Iris pigment epithelial cell (primary cell): ENCODE data around the gene PHKG2.
"Not testable (repeated sequence)": the region's sequence is repeated elsewhere in the genome, so short reads cannot be mapped to it uniquely, and the experiment has no call there.

Experiments
- DNase-seq: peaks from one replicate; pipeline ENCODE4 v3.0.0-alpha.2; 2011; ENCODE audit warnings: low read depth

The PHKG2 gene

DNA sequence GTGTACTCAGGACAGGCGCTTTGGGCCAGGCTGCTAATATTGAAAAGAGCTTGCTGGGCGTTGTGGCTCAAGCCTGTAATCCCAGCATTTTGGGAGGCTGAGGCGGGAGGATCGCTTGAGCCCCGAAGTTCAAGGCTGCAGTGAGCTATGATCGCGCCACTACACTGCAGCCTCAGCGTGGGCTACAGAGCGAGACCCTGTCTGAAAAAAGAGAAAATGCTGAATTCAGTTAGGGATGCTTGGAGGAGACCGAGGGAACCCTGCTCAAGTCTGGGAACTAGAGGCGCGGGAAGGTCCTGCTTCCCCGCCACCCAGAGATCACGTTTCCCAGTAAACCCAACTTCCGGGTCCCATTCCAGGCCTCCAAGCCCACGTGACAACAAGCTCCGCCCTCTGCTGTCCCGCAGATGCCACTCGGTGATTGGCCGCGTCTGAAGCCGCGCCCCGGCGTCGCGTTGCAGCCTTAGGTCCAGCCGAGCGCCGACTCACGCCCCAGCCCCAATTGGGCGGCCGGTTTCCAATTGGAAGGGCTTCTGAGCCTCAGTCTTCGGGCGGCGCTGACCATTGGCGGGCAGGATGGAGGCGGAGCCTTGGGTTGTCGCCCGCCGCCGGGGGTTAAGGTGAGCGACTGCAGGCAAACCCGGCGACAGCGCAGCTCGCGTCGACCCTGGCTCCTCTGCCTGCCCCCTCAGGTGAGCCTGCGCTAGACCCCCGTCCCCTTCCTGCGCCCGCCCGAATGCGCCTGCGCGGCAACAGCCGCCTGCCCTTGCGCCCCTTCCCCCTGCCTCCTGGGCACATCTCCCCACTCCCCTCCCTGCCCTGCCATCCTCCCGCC lies at the start of gene PHKG2:
Gene PHKG2 (plus strand): TSS at position 627 of the 835 bp plus-strand sequence. CDS start 396 bp downstream, outside the sequence.
- DNase-seq, result peak; percentile 99

DNA sequence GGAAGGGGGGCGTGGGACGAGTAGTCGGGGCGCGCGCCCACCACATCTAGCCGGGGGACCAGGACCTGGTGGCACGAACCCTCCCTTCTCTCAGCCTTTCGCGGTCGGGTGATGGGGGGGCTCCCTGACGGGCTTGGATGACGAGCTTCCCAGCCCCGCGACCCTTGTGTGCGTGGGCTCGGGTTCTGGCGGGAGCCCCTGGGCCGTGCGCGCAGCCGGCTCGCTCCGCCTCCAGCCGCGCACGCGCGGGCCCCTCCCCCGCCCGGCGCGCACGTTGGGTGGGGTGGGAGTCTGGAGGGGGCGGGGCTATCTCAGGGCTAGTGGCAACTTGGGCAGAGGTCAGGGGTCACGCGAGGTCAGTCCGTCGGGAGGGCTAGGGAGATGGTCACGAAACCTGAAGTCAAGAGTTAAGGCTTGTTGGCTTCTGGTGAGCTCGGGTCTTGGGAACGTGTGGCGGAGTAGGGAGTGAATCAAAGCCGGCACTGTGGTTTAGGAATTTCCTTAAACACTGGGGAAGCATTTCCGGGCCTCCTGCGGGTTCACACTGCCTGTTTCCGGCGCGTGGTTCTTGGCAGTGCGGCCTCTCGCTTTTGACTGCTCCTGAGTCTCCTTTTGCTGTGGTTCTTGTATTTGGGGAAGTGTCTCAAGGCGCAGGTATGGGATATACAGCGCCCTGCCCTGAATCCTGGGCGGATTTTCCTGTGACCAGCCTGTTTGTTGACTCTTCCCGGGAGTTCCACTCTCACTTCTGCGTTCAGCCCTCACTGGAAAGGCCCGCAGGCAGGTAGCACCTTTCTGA lies 49.2 kb upstream of the PHKG2 start, which contains the start of gene SRCAP:
Gene SRCAP (plus strand): TSS at position 356 of the 799 bp plus-strand sequence. CDS start 1,654 bp downstream, outside the sequence.
- DNase-seq, result peak; percentile 76

DNA sequence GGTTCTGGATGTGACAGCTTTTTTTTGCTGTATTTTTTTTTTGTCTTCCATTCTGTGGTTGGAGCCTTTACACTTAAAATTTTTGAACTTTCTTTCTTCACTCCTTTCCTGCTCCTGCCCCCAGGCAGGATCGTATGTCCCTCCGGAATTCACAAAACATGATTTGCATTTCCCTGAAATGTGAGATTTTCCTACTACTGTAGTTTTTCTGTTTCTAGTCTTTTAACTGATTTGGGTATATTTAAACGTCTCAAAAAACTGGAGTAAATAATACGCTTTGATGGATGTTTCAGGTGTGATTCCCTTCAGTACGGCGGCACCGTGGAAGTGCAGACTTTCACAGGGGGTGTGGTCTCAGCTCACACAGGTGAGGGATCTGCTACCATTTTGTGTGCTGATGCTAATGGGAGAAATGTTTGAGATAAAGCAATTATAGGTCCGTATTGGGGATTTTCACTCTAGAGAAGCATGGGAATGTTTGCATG lies 48.6 kb upstream of the PHKG2 start:
- DNase-seq, result no peak

DNA sequence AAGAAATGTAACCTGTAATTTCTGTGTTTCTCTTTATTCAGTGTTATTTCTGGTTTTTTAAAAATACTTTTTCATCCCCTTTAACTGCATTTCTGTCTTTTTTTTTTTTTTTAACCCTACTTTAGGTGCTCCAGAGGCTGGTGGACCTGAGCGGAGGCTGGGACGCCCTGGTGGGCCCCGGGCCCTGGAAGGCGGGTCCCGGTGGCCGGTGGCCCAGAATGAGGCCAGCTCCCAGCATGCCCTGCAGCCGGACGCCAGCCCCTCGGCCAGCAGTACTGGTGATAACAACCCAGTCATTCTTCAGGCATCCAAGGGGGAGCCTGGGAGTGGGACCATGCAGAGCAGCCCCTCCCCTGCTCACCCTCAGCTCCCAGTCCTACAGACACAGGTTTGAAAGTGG lies 47.7 kb upstream of the PHKG2 start:
- peak; percentile 53 for DNase-seq

GRCh38 chr16:30700971-30701370 lies 47.3 kb upstream of the PHKG2 start:
- DNase-seq, result no peak

- not testable (repeated sequence) for DNase-seq
These were observed 45.2 kb upstream of the PHKG2 start for GRCh38 chr16:30703071-30703470.

- no peak for DNase-seq
These were observed 44.3 kb upstream of the PHKG2 start for GRCh38 chr16:30703971-30704370.

GRCh38 chr16:30706046-30706445 lies 42.2 kb upstream of the PHKG2 start:
- no peak for DNase-seq

- DNase-seq, result no peak
These were observed 37.3 kb upstream of the PHKG2 start for GRCh38 chr16:30710971-30711370.

GRCh38 chr16:30711712-30712111 lies 36.5 kb upstream of the PHKG2 start:
- DNase-seq, result no peak

- peak; percentile 85 for DNase-seq
These were observed 32.3 kb upstream of the PHKG2 start for GRCh38 chr16:30715750-30716445.

DNA sequence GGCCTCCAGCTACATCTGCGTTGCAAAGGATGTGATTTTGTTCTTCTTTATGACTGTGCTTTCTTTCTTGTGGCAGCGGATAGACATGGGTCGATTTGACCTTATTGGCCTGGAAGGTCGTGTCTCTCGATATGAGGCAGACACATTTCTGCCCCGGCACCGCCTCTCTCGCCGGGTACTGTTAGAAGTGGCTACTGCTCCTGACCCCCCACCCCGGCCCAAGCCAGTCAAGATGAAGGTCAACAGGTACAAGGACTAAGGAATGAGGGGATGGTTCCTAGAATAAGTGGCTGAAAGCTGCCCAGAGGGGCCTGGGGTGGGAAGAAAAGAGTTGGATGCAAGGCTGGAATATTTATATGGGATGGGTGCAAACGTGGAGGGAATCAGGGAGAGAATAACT lies 28.1 kb upstream of the PHKG2 start:
- DNase-seq, result no peak

DNA sequence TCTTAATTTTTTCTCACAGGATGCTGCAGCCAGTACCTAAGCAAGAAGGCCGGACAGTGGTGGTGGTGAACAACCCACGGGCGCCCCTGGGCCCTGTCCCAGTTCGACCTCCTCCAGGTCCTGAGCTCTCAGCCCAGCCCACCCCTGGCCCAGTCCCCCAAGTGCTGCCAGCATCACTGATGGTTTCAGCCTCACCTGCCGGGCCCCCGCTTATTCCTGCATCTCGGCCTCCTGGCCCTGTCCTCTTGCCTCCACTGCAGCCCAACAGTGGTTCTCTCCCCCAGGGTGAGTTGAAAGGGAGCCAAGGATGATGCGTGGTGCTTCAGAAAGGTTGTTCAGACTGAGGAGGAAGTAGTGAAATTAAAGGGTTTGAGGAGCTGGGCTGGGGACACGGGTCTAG lies 27.5 kb upstream of the PHKG2 start:
- DNase-seq, result no peak

DNA sequence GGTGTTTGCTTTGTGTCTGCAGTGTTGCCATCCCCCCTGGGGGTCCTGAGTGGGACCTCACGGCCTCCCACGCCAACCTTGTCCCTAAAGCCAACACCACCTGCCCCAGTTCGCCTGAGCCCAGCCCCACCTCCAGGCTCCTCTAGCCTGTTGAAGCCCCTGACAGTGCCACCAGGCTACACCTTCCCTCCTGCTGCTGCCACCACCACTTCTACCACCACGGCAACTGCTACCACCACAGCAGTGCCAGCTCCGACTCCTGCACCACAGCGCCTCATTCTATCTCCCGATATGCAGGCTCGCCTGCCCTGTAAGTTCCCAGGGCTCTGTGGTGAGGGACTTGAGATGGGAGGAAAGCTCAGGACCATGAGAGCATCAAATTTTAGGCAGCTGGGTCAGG lies 27.1 kb upstream of the PHKG2 start:
- DNase-seq, result no peak

DNA sequence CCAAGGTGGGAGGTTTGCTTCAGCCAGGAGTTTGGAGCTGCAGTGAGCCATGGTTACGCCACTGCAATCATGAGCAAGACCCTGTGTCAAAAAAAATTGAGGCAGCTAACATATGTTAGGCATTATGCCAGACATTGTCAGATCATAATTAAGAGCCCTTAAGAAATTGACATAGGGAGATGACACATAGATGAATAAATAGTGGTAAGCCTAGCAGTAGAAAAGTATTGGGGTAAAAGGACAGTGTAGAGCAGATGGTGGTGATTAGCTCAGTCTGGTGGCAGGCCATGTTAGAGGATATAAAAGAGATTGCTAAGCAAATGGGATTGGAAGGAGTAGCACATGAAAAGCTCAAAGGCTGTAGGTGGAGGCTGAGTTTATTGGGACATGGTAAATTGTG lies 26.6 kb upstream of the PHKG2 start:
- DNase-seq, result no peak

GRCh38 chr16:30722443-30722842 lies 25.8 kb upstream of the PHKG2 start:
- DNase-seq, result no peak

DNA sequence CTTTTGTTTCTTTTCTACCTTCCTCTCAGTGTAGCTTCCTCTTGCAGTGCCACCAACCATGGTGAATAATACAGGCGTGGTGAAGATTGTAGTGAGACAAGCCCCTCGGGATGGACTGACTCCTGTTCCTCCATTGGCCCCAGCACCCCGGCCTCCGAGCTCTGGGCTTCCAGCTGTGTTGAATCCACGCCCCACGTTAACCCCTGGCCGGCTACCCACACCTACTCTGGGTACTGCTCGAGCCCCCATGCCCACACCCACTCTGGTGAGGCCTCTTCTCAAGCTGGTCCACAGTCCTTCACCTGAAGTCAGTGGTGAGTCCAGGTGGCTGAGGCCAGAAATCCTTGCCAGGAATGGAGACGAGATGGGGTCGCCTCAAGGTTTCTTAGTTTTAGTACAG lies 25.3 kb upstream of the PHKG2 start:
- no peak for DNase-seq

- no peak for DNase-seq
These were observed 24.4 kb upstream of the PHKG2 start for GRCh38 chr16:30723725-30724355.

DNA sequence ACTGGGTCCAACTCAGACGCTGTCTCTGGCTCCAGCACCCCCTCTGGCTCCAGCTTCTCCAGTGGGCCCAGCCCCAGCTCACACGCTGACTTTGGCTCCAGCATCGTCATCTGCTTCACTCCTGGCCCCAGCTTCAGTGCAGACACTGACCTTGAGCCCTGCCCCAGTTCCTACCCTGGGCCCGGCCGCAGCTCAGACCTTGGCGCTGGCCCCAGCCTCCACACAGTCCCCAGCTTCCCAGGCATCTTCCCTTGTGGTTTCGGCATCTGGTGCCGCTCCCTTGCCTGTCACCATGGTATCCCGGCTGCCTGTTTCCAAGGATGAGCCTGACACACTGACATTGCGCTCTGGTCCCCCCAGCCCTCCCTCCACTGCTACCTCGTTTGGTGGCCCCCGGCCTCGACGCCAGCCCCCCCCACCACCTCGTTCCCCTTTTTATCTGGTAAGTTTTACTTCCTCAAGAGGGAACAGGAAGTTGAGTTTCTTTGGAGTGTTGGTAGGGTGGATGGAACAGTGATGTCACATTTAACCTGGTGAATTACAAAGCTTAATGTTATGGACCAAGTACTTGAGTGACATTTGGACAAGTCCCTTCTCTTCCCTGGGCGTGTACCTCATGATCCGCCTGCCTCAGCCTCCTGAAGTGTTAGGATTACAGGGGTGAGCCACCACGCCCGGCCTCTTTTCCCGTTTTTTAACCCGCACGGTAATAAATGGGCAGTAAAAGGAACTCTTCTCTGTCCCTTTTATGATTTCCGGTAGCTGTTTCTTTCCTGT lies 23.4 kb upstream of the PHKG2 start:
- DNase-seq, result no peak

DNA sequence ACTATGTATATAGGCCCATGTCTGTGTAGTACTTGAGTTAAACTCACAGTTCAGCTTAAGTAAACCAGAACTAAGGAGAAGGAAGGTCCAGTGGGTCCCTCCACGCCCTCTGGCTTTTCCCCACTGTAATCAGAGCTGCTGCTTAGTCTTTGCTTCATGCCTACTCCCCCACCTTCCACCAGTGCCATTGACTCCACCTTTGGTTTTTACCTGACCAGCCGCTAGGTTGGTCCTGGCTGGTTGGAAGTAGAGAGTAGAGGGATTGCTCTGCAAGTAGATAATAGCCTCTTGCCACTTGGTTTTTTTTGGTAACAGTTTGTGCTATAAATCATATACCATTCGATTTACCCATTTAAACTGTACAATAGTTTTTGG lies 22.8 kb upstream of the PHKG2 start:
- DNase-seq, result no peak

GRCh38 chr16:30728321-30728720 lies 19.9 kb upstream of the PHKG2 start:
- DNase-seq, result no peak
